Endothelial cell of umbilical vein (primary cell): ENCODE data around the gene SYNDIG1.

Experiments
- EZH2 ChIP-seq: IDR thresholded peaks from 2 replicates; pipeline ENCODE4 v1.6.1; 2012; ENCODE audit warnings: borderline replicate concordance, low read depth, mild to moderate bottlenecking, moderate library complexity, low read length, inconsistent platforms; ENCODE audit not compliant: severe bottlenecking
- FOS ChIP-seq: IDR thresholded peaks from 2 replicates; pipeline ENCODE4 v1.6.1; 2011; ENCODE audit warnings: mild to moderate bottlenecking, low read length, moderate library complexity, borderline replicate concordance; ENCODE audit not compliant: insufficient read depth
- JUN ChIP-seq: IDR thresholded peaks from 2 replicates; pipeline ENCODE4 v1.6.1; 2011; ENCODE audit warnings: borderline replicate concordance, low read depth; ENCODE audit not compliant: insufficient read length, insufficient read depth
- MYC ChIP-seq: IDR thresholded peaks from one replicate; pipeline ENCODE4 v1.6.1; 2011; ENCODE audit warnings: mild to moderate bottlenecking, low read depth, low read length
- POLR2A ChIP-seq: IDR thresholded peaks from 2 replicates; pipeline ENCODE4 v1.6.1; 2012; ENCODE audit warnings: low read depth, mild to moderate bottlenecking, control low read depth, low read length
- POLR2AphosphoS5 ChIP-seq: IDR thresholded peaks from 2 replicates; pipeline ENCODE4 v1.6.1; 2012; ENCODE audit warnings: low read depth, mild to moderate bottlenecking, control low read depth, low read length, moderate library complexity; ENCODE audit not compliant: insufficient read depth
- TF ChIP-seq, protein P1 (sequence below), 2 donors: IDR thresholded peaks; 1 replicate in 1 of 2; 2 replicates in 1 of 2; pipeline ENCODE4 v1.5.1; 2011; ENCODE audit warnings: low read length in 2 of 2, mild to moderate bottlenecking in 2 of 2, moderate library complexity in 2 of 2, control low read depth in 1 of 2, inconsistent platforms in 1 of 2, low read depth in 1 of 2; ENCODE audit not compliant: insufficient read depth in 1 of 2; ENCODE audit errors: extremely low read depth in 1 of 2
- TF ChIP-seq, protein P2 (sequence below): IDR thresholded peaks from 2 replicates; pipeline ENCODE4 v1.6.1; 2011; ENCODE audit not compliant: insufficient read depth, insufficient read length

DNA sequence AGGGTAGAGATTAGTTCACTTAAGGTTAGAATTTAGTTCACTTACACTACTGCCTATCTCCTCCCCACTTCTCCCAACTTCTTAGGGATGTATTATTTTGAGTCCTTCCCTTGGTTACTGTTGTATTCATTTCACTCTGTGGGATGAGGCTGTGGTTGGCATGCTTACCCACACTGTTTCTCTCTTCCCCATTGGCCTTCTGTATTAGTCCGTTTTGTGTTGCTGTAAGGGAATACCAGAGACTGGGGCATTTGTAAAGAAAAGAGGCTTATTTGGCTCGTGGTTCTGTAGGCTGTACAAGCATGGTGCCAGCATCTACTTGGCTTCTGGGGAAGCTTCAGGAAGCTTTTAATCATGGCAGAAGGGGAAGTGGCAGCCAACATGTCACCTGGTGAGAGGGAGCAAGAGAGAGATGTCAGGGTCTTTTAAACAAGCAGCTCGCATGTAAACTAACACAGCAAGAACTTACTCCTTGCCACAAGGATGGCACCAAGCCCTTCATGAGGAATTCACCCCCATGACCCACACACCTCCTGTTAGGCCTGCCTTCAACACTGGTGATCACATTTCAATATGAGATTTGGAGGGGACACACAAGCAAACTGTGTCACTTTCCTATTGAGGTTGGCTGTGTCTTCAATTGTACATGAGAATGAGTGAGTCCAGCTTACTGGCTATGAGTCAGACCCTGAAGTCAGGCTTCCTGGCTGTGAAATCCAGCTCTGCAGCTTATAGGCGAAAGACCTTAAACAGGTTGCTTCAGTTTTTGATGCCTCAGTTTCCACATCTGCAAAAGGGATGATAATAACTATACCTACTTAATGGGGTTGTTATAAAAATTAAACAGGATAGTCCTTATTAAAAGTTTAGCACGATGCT lies 53.3 kb downstream of the SYNDIG1 start:
- no peak for TF ChIP-seq POLR2A
- TF ChIP-seq, protein P1, sequence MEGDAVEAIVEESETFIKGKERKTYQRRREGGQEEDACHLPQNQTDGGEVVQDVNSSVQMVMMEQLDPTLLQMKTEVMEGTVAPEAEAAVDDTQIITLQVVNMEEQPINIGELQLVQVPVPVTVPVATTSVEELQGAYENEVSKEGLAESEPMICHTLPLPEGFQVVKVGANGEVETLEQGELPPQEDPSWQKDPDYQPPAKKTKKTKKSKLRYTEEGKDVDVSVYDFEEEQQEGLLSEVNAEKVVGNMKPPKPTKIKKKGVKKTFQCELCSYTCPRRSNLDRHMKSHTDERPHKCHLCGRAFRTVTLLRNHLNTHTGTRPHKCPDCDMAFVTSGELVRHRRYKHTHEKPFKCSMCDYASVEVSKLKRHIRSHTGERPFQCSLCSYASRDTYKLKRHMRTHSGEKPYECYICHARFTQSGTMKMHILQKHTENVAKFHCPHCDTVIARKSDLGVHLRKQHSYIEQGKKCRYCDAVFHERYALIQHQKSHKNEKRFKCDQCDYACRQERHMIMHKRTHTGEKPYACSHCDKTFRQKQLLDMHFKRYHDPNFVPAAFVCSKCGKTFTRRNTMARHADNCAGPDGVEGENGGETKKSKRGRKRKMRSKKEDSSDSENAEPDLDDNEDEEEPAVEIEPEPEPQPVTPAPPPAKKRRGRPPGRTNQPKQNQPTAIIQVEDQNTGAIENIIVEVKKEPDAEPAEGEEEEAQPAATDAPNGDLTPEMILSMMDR (IDR thresholded peaks at IDR 0.05; ENCODE audit: extremely low read depth in 1 of 2, insufficient read depth in 1 of 2, low read depth in 1 of 2, low read length in 2 of 2): no peak
- no peak for TF ChIP-seq MYC
- TF ChIP-seq EZH2: no peak
- TF ChIP-seq POLR2AphosphoS5: no peak
- TF ChIP-seq, protein P2, sequence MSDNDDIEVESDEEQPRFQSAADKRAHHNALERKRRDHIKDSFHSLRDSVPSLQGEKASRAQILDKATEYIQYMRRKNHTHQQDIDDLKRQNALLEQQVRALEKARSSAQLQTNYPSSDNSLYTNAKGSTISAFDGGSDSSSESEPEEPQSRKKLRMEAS: no peak
- TF ChIP-seq FOS: no peak
- no peak for TF ChIP-seq JUN
